ENCODE measurements around the gene TUBGCP3. TPM values are rescaled to one million over a fixed set of nuclear protein-coding genes. Genes with fewer than 3 reads are reported as not detected.

TUBGCP3 gene
- total and polyA plus RNA-seq, 9 of the 15 experiments (the other 6 are each of a cell fraction or from before 2014, with no cell fraction given), result 3.0 to 24.8 (median 15.2) TPM

GRCh38 chr13:112545856-112546255, 42.1 kb downstream of the TUBGCP3 start:
- no peaks in the 10 kb centered on the region for H3K27me3 ChIP-seq (ENCODE audit: control insufficient read depth in 2 of 2, insufficient read depth in 2 of 2, low read length in 2 of 2)
- H4K20me1 ChIP-seq (replicated peaks; ENCODE audit: control insufficient read depth, insufficient read depth, low read length), result no peaks in the 10 kb centered on the region
- H3K79me2 ChIP-seq (ENCODE audit: control insufficient read depth, insufficient read depth, low read length), result no peaks in the 10 kb centered on the region
- no peak overlapping the region for H3K4me2 ChIP-seq (ENCODE audit: insufficient read depth, low read length)
- POLR2A ChIA-PET, result no interaction called here
- H3K9ac ChIP-seq (ENCODE audit: insufficient read depth in 1 of 2, low read depth in 2 of 2, low read length in 2 of 2), result no peak overlapping the region
- H3K9me1 ChIP-seq (ENCODE audit: control insufficient read depth, insufficient read depth, low read length), result no peaks in the 10 kb centered on the region
- CTCF ChIA-PET (ENCODE audit: low intra/inter-chr PET ratio), result no interaction called here
- TF ChIP-seq NUFIP1 (IDR thresholded peaks at IDR 0.05; ENCODE audit: partially characterized antibody) (no peak), SRSF7 (optimal IDR thresholded peaks at IDR 0.05; ENCODE audit: low read depth, low read length) (no peak), CBX5 (IDR thresholded peaks at IDR 0.05; ENCODE audit: borderline replicate concordance, low read depth) (no peak), SMARCA4 (IDR thresholded peaks at IDR 0.05) (no peak), RBBP5 (IDR thresholded peaks at IDR 0.05; ENCODE audit: borderline replicate concordance, insufficient read depth, low read length, poor library complexity, severe bottlenecking) (no peak), COPS2 (conservative IDR thresholded peaks at IDR 0.05) (no peak), ZBTB8A (IDR thresholded peaks at IDR 0.05; ENCODE audit: partially characterized antibody) (no peak), HCFC1 (IDR thresholded peaks at IDR 0.05; ENCODE audit: low read depth, low read length) (no peak), ZKSCAN8 (CRISPR knock-in tag; IDR thresholded peaks at IDR 0.05) (no peak), POLR2H (tag; IDR thresholded peaks at IDR 0.05; ENCODE audit: low read depth) (no peak), LEF1 (IDR thresholded peaks at IDR 0.05) (no peak), SETDB1 (IDR thresholded peaks at IDR 0.05; ENCODE audit: low read length) (no peak), MAZ (CRISPR knock-in tag; conservative IDR thresholded peaks at IDR 0.05 in 1 of 2, IDR thresholded peaks at IDR 0.05 in 1 of 2) (no peak), MEF2A (IDR thresholded peaks at IDR 0.05; ENCODE audit: control insufficient read depth, low read depth, low read length) (no peak), CBX8 (IDR thresholded peaks at IDR 0.05; ENCODE audit: borderline replicate concordance, extremely low read depth, low read depth, low read length, poor library complexity, severe bottlenecking) (no peak)
- TF ChIP-seq, protein P1, sequence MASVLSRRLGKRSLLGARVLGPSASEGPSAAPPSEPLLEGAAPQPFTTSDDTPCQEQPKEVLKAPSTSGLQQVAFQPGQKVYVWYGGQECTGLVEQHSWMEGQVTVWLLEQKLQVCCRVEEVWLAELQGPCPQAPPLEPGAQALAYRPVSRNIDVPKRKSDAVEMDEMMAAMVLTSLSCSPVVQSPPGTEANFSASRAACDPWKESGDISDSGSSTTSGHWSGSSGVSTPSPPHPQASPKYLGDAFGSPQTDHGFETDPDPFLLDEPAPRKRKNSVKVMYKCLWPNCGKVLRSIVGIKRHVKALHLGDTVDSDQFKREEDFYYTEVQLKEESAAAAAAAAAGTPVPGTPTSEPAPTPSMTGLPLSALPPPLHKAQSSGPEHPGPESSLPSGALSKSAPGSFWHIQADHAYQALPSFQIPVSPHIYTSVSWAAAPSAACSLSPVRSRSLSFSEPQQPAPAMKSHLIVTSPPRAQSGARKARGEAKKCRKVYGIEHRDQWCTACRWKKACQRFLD (CRISPR knock-in tag; IDR thresholded peaks at IDR 0.05), result no peak
- DNase-seq (ENCODE audit: extremely low read depth in 1 of 4, low spot score in 3 of 4) (no peak), FAIRE-seq (no peak), ATAC-seq (no peak)
- in situ Hi-C loops (cut with MboI), result no loop called here
- 100% methylated on average over 2 of the region's 3 CpGs for WGBS (ENCODE audit: insufficient coverage, low coverage, missing lambda C conversion rate)
- no peak overlapping the region for H2AFZ ChIP-seq (ENCODE audit: low read depth, low read length)
- peaks cover 35% of the 10 kb centered on the region; the same call in 2 of the 3 replicates for H3K36me3 ChIP-seq (ENCODE audit: control insufficient read depth, insufficient read depth, low read length)
- no peak overlapping the region for H3K27ac ChIP-seq (ENCODE audit: extremely low read depth, low read depth, low read length)
- intact Hi-C loops (cut with micrococcal nuclease), result no loop called here
- no peaks in the 10 kb centered on the region for H3K9me3 ChIP-seq (replicated peaks; ENCODE audit: control insufficient read depth, insufficient read depth, low read depth, low read length)
- no TSS peak for BruUV-seq (replicated peaks)
- no peaks in the 10 kb centered on the region for H3K4me1 ChIP-seq (replicated peaks in 1 of 2; ENCODE audit: control insufficient read depth in 2 of 2, insufficient read depth in 2 of 2, low read length in 2 of 2)
- H3K4me3 ChIP-seq, result no peak overlapping the region
